ENCODE measurements around the gene SLC38A8. TPM values are rescaled to one million over a fixed set of nuclear protein-coding genes. Genes with fewer than 3 reads are reported as not detected.

Gene SLC38A8
- total RNA-seq, 1 donor from 2014 or later = not detected

DNA sequence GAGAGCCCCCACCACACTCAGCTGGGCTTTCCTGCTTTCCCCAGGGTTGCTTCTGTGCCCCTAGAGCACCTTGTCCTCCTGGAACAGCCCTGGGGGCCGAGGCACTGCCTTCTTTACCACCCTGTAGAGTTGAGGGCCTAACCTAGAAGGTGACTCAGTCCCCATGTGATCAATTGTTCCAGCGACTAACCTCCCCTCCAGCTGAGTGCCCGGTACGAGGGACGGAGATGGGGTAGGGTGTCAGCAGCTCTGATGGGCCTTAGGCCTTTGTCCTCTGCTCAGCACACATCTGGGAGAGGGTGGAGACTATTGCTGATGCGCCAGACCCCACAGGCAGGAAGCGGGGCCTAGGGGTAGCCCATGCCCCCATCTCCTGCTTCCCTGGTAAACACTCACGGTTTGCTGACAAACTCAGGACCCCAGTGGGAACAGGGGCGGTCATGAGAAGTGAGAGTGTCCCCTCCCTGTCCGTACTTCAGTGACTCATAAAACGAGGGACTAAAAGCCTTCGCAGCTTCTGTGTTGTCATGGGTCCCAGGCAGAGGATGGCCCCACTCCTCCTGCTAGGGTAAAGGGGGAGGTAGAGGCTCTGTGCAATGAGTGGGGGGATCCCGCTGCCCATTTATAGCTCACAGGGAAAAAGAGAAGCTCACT, 41.5 kb downstream of the SLC38A8 start:
- DNase-seq (ENCODE audit: low spot score) = no peak

DNA sequence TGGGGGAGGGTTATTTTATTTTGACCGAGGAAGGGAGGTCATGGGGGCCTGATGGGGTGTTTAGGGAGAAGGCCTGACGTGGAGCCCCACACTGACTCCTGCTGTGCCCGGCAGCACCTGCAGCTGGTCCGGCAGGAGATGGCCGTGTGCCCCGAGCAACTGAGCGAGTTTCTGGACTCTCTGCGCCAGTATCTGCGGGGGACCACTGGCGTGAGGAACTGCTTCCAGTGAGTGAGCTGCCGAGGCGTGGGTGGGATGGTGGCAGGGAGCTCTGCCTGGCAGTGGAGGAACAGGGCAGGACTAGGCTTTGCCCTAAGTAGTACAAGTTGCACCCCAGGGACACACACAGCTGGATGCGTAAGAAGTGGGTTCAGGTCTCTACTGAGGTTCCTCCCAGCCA, 44.5 kb downstream of the SLC38A8 start:
- DNase-seq (ENCODE audit: low spot score) = no peak

DNA sequence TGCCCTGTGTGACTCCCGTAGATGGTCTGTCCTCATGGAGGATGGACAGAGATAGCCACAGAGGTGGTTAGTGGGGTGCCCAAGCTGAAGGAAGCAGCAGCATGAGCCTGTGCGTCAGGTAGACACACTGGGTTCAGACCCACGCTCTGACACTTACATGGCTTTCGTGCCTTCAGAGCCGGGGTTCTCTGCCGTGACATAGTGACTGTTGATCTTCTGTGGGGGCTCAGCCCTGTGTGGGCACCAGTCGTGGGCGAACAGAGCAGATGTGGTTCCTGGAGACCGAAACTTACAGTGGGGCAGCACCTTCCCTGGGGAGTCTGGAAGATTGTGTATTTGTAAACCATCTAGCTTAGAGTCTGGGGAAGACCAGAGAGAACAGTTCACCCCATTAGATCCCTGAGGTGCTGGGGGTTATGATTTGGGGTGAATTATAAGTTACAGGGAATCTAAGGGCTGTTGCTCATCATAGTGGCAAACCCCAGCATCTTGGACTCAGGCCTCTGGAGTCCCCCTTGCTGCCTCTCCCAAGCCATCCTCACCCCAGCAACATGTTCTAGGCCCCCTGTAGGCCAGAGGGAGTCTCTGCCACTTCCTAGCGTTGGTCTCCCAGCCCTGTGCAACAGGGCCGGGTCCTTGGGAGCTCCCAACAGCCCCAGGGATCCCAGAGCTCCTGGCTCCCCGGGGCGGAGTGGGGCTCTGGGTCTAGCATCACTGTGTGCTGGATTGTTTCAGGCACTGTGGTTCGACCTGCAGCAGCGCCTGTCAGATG, 45.9 kb downstream of the SLC38A8 start:
- DNase-seq (ENCODE audit: low spot score) = no peak

DNA sequence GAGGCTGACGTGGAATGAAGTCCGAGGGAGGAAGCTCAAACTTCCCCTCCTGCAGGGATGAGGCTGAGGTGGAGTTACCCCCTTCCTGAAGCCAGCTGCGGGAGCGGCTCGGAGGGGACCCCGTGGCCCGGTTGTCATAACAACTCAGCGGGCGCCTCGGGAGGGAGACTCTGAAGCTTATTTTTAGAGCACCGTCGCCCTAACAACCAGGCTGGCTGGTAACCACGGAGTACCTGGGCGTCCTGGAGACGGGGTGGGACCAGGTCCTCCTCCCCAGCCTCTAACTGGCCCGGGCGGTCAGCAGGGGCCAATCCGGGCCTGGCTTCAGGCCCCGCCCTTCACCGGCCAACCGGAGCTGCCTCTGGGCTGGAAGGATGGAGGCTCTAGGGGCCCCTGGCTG, 46.8 kb downstream of the SLC38A8 start:
- DNase-seq (ENCODE audit: low spot score) = no peak

DNA sequence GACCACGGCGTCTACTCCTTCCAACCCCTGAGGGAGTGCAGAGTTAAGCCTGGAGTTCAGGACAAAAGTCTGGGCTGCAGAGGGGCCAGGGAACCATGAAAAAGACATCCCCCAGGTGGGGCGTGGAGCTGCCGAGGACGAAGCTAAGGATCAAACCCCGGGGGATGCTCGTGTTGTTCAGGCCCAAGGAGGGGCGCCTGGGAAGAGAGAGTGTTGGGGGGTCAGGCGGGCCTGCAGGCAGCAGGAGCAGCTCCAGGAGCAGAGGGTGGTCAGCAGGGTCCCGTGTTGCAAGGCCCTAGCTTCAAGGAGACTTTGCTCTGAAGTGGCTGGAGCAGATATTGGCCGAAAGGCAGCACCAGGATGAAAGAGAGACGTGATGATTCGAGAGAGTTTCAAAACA, 47.9 kb downstream of the SLC38A8 start:
- DNase-seq (ENCODE audit: low spot score) = no peak

DNA sequence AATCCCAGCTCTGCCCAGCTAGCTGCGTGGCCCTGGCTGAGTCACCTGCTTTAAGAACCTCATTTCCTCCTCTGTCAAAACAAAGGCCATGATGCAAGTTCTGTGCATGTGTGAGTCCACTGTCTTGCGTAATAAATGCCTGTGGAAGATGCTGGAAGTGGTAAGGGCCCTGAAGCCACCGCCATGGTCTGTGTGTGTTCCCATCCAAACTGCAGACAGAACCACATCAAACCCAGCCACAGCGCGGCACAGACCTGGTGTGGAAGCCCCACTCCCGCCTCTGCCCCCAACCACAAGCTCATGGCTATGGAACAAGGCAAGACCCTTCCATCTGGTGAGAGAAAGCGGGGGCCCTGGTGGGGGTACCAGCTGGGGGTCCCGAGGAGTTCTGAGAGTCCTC, 48.5 kb downstream of the SLC38A8 start:
- DNase-seq (ENCODE audit: low spot score) = no peak

DNA sequence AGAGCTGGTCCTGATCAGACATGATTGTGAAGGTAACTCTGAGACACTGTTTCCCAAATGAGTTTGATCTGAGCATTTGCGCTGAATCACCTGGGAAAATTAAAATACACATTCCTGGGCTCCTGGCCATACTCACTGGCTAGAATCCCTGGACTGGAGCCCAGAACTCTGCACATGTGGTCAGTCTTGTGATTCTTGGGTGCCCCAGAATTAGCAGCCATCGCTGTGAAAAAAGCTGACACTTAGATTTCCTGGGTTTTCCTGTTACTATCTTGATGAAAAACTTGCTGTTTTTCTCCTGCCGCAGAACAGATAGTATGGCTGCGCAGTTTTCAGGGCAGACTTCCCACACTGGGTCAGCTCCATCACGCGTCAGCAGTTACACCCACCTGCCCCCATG, 50.0 kb downstream of the SLC38A8 start:
- no peak for DNase-seq (ENCODE audit: low spot score)

DNA sequence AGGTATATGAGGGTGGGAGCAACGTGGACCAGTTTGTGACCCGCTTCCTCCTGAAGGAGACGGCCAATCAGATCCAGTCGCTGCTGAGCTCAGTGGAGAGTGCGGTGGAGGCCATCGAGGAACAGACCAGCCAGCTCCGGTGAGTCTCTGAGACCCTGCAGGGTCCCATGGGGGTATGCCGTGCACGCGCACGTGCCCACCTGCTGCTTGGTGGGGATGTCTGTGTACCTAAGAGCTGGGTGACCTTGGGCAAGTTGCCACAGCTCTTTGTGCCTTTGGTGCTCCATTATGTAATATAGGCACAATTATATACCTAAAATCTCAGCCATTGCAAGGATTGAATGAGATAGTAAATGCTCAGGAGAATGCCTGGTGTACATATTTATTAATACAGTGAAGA, 52.1 kb downstream of the SLC38A8 start:
- DNase-seq (ENCODE audit: low spot score) = no peak

DNA sequence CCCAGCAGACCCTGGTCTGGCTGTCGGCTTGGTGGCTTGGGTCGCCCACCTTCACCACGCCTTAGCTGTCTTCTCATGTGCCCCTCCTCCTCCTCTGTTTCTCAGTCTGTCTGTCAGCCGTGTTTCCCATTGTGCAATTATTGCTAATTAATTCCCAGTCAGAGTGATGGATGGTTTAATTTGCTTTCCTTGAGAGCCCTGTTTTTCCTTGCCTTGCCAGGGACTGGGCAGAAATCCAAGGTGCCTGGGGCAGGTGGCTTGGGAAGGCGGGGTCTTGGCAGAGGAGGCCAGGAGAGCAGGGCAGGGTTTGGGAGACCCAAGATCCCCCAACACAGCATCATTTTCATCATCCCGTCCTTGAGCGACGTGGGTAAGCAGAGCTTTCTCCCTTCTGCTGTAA, 53.3 kb downstream of the SLC38A8 start:
- DNase-seq (ENCODE audit: low spot score) = no peak

DNA sequence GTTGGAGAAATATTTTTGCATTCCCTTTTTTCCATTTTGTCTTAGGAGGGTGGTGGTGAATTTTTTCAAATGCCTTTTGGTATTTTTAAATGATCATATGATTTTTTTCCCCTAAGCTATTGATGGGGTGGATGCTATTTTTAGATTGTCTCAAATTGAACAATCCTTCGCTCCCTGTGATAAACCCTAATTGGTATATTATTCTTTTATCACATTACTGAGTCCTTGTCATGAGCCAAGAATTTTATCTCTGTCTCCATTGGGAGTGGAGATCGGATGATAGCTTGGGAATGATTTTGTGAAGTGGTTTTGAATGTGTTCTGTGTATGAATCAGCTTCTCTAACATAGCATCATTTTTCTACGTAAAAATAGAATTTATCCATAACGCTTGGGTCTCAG, 59.1 kb downstream of the SLC38A8 start:
- no peak for DNase-seq (ENCODE audit: low spot score)

DNA sequence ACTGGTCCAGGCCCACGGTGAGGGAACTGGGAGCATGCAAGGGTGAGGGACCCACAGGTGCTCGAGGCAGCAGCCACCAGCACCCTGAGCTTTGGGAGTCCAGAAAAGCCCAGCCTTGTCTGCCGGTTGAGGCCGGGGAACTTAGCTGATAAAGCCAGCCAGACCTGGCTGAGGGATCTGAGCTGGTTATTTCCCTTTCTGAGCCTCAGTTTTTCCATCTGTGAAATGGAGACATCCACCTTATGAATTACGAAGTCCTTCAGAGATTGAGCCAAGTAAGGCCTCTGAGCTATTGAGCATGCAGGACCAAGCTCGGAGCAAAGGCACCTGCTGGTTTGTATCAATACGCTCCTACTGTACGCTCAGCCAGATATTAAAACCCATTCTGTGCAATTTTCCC, 60.8 kb downstream of the SLC38A8 start:
- DNase-seq (ENCODE audit: low spot score) = no peak

DNA sequence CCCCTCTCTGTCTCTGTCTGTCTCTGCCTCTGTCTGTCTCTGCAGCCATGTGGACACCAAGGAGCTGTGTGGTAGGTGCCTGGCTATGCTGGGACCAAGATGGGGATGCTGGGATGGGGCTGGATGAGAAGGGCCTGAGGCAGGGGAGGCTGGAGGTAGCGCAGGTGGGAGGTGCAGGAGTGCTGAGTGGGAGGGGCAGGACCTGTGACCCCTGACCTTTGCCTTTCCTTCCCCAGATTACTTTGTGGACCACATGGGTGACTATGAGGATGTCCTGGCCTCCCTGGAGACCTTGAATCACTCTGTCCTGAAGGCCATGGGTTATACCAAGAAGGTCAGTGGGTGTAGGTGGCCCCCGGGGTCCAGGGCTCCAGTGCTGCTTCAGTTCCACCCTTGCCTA, 61.8 kb downstream of the SLC38A8 start:
- no peak for DNase-seq (ENCODE audit: low spot score)

DNA sequence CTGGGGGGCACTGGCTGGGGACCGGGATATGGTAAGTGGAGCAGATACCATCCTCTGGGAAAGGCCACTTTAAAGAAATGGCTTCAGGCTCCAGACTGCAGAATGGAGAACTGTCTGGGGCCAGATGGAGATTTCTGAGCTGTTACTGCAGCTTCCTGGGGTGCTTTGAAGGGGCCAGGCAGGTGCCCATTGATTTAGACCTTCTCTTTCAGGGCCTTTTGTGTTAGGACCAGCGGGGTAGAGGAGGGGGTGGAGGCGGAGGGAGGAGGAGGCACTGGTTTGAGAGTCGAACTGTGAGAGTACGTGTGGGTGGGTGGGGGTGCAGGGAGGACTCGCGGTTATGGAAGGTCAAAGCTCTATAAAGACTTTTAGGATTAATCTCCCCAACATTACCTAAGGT, 63.2 kb downstream of the SLC38A8 start:
- DNase-seq (ENCODE audit: low spot score) = no peak

DNA sequence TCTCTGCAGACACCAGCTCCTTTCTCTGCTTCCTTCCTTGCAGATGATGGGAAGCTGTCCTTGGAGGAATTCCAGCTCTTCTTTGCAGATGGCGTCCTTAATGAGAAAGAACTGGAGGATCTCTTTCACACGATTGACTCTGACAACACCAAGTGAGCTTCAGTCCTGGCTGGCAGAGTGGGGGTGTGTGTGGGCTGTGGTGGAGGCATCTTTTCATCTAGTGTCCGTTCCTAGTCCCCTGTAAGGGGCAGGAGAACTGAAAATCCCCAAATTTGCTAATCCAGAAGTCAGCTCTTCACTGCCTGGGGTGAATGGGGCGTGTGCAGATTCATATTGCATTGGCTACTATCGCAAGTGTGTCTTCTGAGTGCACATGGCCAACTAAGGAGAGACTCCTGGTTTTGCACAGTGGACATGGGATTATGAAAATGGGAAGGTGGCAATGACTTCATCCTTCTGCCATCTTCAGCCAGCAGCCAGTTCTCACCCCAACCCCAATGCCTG, 64.1 kb downstream of the SLC38A8 start:
- no peak for DNase-seq (ENCODE audit: low spot score)

DNA sequence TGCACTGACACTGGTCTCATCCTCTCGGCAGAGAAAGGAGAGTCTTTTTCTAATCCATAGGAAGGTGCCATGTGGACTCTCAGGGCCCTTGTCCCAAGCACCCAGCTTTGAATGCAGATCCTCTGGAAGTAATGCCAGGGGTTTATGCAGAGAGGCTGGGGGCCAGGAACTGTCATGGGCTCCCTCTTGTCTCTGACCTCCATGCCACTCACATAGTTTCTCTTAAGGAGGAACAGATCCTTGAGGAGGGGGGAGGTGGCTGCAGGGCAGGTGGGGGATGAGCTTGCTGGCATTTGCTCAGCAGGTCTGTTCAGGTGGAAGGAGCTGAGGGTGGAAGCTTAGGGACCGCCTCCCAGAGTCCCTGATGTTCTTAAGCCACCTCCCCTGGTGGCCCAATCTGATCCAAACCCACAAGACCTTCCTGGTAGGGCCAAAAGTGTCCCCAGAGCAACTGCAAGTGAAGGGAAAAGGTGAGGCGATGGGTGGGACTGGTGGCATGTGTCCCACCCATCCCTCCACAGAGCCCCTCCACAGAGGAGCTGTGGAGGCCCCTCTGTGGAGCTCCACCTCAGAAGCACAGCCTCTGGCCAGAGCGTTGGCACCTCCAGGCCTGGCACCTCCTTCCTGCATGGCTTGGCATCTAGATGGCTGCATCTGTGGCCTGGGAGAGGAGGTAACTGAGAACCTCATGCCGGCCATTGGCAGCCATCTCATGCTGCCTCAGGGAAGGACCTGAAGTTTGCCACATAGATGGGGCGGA, 65.4 kb downstream of the SLC38A8 start:
- no peak for DNase-seq (ENCODE audit: low spot score)

DNA sequence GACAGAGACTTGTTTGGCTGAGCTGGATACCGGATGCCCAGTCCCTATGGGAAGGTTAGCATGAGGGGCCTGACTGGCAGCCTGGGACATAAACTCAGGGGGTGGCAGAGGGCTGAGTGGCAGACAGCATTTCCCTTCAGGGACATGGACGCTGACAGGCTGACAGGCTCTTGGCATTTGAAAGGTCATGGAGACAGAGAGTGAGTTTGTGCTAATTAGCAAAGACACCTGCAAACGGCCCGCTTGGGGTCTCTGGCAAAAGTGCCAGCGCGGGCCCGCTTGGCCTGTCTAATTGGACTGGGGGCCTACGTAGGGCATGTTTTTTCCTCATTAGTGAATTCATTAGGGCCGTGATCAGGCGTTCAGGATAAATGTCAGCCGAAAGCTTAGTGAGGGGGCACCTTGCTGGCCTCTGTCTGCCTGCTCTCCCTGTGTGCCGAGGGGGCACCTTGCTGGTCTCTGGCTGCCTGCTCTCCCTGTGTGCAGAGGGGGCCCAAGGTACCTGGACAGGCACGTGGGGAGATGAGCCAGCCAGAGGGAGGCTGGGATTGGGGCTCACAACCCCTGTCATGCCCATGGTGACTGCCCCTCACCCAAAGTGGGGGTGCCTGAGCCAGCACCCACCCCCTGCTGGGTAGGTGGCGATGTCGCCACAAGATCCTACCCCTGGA, 66.9 kb downstream of the SLC38A8 start:
- DNase-seq (ENCODE audit: low spot score) = no peak

DNA sequence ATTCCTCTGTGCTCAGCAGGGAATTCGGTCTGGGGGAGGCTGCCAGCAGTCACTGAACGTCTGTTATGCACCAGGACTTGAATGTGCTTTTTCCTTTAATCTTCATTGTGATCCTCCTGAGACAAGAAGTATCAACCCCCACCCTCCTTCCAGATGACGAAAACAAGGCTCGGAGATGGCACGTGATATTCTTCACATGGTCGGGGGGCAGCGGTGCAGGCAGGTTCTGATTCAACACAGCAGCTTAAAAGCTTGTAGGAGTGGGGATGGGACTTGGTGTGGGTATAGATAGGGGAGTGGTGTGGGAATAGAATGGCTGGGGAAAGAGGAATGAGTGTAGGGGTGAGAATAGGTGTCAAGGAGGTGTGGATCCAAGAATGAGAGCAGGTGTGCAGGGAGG, 68.1 kb downstream of the SLC38A8 start:
- DNase-seq (ENCODE audit: low spot score) = no peak

DNA sequence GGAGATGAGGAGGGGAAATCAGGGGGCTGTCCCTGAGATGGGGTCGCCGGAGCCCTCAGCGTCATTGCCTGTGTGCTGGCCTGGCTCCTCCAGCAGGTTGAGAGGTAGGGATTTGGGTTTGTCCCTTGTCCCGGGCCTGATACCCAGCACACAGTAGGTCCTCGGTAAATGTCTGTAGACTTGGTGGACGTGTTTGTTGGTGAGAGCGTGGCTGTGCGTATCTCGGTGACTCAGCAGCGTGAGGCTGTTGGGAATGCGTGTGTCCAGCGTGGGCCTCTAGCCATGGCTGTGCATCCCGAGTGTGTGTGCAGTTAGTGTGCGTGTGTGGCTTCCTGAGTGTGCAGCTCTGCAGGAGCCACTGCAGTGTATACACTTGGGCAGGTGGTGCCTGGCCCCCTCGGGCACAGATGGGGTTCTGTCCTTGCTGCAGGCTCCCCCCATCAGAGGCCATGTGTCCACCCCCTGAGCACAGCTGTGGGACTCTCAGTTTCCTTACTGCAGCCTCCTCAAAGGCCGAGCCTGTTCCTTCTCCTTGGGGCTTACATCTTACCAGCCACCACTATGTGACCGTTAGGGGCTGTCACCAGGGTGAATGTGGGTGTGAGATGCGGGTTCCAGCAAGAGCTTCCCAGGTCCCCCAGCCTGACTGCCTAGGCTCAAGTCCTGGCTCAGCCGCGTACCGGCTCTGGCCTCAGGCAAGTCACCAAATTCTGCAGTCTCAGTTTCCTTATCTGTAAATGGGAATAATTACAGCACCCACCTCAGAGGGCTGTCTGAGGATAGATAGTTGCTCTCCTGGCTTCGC, 68.8 kb downstream of the SLC38A8 start:
- DNase-seq (ENCODE audit: low spot score) = no peak

DNA sequence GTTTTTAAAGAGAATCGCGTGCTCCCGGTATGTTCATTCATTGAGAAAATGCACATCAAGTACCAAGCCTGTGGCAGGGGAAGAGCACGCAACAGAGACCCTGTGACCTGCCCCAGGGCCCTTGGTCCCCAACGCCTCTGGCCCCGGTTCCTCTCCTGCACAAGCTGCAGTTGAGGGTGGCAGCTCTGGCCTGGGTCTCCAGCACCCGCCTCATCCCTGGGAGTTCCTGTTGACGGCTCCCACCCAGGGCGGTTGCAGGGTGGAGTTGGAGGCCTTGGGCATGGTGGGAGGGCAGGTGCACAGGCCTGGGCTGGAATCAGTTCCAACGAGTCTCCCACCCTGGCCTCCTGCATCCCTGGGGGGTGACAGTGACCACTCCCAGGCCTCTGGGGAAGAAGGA, 69.5 kb downstream of the SLC38A8 start:
- no peak for DNase-seq (ENCODE audit: low spot score)

DNA sequence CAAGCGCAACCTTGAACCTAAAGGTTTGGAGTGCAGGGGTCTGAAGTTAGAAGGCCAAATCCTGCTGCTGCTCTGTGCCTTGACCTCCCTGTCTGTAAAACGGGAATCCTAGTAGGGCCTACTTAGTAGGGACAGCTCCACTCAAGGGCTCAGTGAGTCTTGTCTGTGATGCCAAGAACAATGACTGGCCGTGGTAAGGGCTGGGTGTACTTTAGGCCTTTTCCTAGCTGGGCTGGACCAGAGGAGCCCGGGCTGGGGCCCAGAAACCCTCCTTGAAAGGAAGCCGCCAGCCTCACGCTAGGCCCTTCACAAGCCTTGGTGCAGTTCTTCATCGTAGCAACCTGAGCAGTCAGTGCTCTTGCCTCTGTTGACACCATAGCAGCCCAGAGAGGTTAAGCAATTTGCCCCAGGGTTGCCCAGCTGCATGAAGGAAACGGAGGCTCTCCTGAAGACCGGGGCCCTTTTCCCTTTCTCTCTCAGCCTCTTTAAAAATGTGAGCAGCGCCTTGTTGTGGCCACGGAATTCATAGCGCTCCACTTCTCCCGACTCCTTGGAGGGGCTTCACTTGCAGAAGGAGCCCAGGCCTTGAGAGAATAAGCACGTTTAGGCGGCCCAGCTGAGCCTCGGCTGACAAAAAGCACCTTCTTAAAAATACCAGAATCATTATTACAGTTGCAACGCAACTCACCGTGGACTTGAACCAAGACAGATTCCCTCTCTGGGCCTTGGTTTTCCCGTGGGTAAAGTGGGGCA, 70.2 kb downstream of the SLC38A8 start:
- DNase-seq (ENCODE audit: low spot score) = no peak
